ENCODE results near the gene KCTD15. TPM values are rescaled to one million over a fixed set of nuclear protein-coding genes. Genes with fewer than 3 reads are reported as not detected.

Gene KCTD15
- total RNA-seq, 1 donor from 2014 or later = 57.3 TPM

GRCh38 chr19:33750587-33751435 lies 45.9 kb upstream of the KCTD15 start:
- Histone ChIP-seq H3K4me3 (no peak overlapping the region), H3K9me3 (no peaks in the 10 kb centered on the region), H3K27me3 (no peaks in the 10 kb centered on the region), H3K4me1 (no peaks in the 10 kb centered on the region), H3K36me3 (no peaks in the 10 kb centered on the region), H3K27ac (no peak overlapping the region)
- no peak for TF ChIP-seq CTCF (IDR thresholded peaks at IDR 0.05)
- intact Hi-C loops (cut with DNase I) = no loop called here
- DNase-seq (ENCODE audit: low spot score in 2 of 2) = no peak

GRCh38 chr19:33751436-33751770 lies 45.3 kb upstream of the KCTD15 start:
- Histone ChIP-seq H3K27me3 (no peaks in the 10 kb centered on the region), H3K4me3 (no peak overlapping the region), H3K4me1 (no peaks in the 10 kb centered on the region), H3K9me3 (no peaks in the 10 kb centered on the region), H3K36me3 (no peaks in the 10 kb centered on the region), H3K27ac (no peak overlapping the region)
- TF ChIP-seq CTCF (IDR thresholded peaks at IDR 0.05) = no peak
- DNase-seq (ENCODE audit: low spot score in 2 of 2) = no peak
- intact Hi-C loops (cut with DNase I) = no loop called here

DNA sequence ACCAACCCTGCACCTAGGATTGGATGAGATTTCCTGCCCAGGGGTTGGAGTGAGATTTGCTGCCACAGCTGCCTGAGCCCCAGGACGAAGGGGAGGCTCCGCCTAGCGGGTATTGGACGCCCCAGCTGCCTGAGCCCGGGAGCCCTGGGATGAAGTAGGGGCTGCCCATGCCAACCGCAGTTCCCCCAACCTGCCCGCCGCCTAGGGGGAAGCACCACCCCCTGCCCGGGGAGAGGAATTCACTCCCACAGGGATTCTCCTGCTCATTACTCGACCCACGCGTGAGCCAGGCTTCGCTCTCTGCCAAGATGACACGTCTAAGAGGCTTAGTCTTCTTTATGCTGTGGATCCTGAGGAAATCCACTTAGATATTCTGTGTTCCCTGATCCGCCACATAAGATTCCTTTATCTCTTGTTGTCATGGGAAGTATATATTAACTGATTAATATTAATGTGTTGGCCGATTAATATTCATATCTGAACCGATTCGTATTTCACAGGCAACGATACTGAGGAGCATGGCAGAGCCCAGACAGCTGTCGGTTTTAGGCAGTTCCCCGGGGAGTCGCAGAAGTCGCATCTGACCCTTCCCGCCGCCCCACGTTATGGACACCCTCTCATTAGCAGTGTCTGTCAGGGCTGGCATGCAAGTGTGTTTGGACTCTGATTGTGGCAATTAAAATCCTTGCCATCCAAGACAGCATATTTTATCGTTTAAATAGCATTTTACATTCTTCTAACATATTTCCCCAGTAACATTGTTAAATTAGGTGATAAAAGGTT lies 44.5 kb upstream of the KCTD15 start:
- no peaks in the 10 kb centered on the region for H3K27me3 ChIP-seq
- no peak overlapping the region for H3K4me3 ChIP-seq
- H3K36me3 ChIP-seq = no peaks in the 10 kb centered on the region
- no peaks in the 10 kb centered on the region for H3K4me1 ChIP-seq
- DNase-seq (ENCODE audit: low spot score in 2 of 2) = no peak
- intact Hi-C loops (cut with DNase I) = no loop called here
- no peaks in the 10 kb centered on the region for H3K9me3 ChIP-seq
- no peak for TF ChIP-seq CTCF (IDR thresholded peaks at IDR 0.05)
- no peak overlapping the region for H3K27ac ChIP-seq

DNA sequence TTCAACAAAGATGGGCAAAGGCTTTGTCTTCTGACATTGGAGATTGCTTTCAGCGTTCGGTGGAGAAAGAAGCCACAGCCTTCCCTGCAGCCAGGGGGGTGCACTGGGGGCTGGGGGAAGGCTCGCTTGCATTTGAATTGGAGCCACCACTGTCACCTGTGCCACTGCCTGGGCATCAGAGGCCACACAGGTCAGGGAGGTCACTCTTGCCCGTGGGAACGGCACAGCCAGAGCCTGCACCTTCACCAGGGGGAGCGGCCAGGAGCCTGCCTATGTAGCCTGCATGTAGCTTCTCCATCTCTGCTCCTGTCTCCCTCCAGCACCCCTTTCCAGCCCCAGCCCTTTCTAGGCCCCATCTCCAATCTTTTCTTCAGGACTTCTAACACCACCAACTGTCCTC lies 43.7 kb upstream of the KCTD15 start:
- no peak for TF ChIP-seq CTCF (IDR thresholded peaks at IDR 0.05)
- Histone ChIP-seq H3K36me3 (no peaks in the 10 kb centered on the region), H3K27ac (no peak overlapping the region), H3K27me3 (no peaks in the 10 kb centered on the region), H3K9me3 (no peaks in the 10 kb centered on the region), H3K4me3 (no peak overlapping the region), H3K4me1 (no peaks in the 10 kb centered on the region)
- DNase-seq (ENCODE audit: low spot score in 2 of 2) = no peak
- intact Hi-C loops (cut with DNase I) = no loop called here

DNA sequence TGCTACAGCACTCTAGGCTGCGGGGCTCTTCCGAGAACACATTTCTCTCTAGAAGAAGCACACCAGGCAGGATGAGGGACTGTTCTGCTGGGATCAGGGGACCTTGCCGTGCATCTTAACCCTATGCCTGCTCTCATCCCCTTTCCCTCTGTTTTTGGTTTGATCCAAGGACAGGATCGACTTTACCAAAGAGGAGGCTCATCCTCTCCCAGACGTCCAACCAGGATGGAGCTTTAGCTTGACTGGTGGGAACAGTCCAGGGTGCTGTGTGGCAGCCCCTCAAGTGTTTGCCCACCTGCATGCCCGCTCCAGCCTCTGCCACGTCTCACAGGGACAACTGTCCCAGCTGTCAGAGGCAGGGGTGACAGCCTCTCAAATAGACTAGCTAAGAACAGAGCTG lies 42.3 kb upstream of the KCTD15 start:
- no peaks in the 10 kb centered on the region for H3K9me3 ChIP-seq
- intact Hi-C loops (cut with DNase I) = no loop called here
- no peaks in the 10 kb centered on the region for H3K4me1 ChIP-seq
- no peak for DNase-seq (ENCODE audit: low spot score in 2 of 2)
- H3K27ac ChIP-seq = no peak overlapping the region
- no peaks in the 10 kb centered on the region for H3K36me3 ChIP-seq
- H3K4me3 ChIP-seq = no peak overlapping the region
- no peaks in the 10 kb centered on the region for H3K27me3 ChIP-seq
- TF ChIP-seq CTCF (IDR thresholded peaks at IDR 0.05) = no peak

All from ascending aorta (tissue), 2 donors.